ENCODE measurements around the gene HEXIM2.
"Not testable (repeated sequence)": the region's sequence is repeated elsewhere in the genome, so short reads cannot be mapped to it uniquely, and the experiment has no call there.

The HEXIM2 gene

DNA sequence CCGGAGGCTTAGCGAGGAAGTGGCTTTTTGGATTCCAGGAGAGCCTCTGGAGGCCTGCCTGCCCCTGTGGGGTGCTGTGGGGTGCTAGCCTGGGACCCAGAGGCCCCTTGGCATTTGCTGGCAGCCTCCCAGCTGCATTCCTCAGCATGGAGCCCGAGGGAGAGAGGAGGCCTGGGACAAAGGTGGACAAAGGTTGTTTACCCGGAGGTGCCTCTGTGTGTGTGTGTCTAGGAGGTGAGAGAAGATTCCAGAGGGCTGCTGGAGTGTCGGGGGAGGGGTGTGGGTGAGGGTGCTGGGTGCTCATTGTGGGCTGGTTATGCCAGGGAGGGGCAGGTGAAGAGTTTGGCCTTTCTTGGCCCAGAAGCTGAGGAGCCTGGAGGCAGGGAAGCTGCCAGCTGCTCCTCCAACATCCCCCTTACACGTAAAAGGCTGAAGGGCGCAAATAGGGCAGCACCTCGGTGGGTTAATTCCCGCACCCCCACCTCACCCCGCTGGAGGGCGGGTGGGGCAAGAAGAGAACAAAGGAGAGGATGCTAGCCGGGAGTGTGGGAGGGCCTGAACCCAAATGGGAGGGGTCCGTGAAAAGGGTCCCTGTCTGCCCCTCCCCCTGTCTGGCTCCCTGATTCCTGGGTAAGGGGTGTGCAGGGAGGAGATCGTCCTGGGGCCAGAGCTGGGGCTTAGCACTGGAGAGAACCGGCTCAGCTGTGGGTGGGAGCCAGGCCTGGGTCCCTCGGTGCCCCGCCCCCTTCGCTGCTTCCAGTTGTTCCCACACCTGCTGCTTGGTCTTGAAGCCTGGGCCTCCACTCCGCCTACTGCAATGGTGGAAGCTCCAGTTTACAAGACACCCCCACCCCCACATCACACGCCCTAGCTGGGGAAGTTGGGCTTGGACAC lies 9.9 kb downstream of the HEXIM2 start:
- no peak for DNase-seq

DNA sequence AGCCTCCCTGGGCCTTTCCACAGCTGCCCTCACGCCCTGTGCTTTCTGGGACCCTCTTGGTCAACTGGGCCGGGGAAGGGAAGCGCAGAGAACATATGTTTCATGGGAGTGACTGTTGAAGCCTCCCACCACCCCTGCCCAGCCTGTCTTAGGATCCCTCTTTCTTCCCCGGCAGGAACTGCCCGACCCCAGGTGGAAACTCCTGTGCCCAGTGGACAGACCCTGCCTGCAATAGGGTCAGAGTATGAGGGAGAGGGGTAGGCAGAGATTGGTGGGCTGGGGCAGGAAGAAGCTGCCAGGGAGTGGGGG lies 10.5 kb downstream of the HEXIM2 start:
- DNase-seq: no peak

DNA sequence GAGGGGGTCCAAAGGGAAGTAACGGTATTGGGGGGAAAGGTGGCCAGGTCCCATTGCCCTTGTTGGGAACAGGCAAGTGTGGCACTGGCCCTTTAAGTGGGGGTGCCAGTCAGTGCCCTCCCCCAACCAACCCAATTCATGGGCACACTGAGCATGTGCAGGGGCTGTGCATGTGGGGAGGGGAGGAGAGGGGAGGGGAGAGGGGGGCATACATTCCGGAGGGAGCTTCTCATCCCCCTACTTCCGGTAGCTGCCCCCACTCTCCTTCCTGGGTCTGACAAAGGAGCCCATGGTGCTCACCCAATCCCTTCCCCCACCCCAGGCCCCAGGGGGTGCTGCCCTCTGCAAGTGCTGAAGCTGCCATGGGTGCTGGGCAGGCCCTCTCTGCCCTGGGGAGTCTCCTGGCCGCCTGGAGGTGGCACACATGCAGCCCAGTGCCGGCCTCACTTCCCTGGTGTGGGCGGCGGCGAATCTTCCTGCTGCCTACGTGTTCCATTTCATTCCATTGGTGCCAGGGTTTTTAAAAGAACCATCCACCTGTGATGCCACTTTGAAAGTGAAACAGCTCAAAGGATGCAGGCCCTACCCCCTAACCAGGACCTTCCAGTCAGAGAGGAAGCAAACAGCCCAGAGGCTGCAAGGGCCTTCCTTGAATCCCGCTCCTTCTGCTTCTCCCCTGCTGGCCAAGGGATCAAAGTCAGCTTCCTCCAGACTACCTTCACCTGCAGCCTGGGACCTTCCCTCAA lies 11.0 kb downstream of the HEXIM2 start:
- DNase-seq: no peak

DNA sequence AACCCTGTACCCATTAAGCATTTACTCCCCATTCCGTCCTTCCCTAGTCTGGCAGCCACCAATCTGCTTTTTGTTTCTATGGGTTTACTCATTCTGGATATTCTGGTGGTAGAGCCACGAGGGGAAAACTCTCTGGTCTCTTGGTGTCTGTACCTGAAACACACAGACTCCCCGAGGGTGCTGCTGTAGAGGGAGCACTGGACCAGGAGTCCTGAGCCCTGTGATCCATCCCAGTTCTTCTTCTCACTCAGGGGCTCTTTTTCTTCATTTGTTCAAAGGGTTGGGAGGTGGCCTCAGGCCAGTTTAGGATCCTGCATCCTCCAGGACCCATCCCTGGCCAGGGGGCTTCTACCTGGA lies 14.1 kb downstream of the HEXIM2 start:
- DNase-seq: no peak

DNA sequence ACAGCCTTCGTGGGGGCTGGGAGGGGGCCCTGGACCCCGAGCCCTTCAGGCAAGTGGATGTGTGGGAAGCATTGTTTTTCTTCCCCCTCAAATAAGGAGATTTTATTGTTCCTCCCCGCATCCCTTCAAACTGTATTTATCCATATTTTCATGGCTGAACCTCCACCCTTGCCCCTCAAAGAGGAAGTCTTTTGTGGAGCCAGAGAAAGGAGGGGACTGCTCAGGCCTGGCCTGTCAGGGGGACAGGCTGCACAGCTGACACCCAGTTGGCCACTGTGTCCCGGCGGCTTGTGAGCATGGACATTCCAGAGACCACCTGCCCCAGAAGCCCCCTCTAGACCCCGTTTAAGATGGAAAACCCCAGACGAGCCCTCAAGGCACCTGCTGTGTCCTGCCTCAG lies 15.9 kb downstream of the HEXIM2 start:
- no peak for DNase-seq

DNA sequence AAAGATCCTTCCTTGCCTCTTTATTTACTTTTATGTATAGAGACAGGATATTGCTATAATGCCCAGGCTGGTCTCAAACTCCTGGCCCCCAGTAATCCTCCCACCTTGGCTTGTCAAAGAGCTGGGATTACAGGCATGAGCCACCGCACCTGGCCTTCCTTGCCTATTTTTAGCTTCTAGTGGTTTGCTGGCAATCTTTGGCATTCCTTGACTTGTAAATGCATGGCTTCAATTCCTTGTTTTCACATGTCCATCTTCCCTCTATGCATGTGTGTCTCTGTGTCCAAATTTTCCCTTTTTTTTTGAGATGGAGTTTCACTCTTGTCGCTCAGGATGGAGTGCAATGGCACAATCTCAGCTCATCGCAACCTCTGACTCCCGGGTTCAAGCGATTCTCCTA lies 22.5 kb downstream of the HEXIM2 start:
- DNase-seq: no peak

DNA sequence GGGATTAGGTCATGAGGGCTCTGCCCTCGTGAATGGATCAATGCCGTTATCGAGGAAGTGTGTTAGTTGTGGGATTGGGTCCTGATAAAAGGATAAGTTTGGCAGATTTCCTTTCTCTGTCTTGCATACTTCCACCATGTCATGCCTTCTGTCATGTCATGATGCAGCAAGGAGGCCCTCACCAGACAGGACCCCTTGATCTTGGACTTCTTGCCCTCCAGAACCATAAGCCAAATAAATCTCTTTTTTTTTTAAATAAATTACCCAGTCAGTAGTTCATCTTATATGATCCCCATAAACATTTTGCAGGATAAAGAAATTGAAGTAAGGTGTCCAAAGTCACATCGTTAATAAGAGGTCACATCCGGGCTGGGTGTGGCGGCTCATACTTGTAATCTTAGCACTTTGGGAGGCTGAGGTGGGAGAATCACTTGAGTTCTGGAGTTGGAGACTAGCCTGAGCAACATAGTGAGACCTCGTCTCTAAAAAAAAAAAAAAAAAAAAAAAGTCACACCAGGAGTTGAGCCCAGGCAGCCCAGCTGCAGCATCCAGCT lies 25.2 kb downstream of the HEXIM2 start:
- DNase-seq: no peak

DNA sequence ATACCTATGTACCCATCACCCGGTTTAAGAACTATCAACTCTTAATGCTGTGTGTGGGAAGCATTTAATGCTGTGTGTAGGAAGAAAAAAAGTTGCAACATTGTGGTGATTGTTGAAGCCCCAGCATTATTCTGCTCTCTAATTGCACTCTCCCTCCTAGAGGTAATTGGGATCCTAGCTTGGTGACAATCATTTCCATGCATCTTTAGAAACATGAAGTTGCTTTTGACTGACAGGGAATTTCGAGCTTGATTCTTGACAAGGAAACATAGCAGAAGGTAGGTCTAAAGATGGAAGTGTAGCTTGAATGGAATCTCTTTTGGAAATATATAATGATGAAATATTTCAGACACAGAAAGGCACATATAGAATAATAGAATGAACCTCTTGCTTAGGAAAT lies 27.3 kb downstream of the HEXIM2 start:
- no peak for DNase-seq

DNA sequence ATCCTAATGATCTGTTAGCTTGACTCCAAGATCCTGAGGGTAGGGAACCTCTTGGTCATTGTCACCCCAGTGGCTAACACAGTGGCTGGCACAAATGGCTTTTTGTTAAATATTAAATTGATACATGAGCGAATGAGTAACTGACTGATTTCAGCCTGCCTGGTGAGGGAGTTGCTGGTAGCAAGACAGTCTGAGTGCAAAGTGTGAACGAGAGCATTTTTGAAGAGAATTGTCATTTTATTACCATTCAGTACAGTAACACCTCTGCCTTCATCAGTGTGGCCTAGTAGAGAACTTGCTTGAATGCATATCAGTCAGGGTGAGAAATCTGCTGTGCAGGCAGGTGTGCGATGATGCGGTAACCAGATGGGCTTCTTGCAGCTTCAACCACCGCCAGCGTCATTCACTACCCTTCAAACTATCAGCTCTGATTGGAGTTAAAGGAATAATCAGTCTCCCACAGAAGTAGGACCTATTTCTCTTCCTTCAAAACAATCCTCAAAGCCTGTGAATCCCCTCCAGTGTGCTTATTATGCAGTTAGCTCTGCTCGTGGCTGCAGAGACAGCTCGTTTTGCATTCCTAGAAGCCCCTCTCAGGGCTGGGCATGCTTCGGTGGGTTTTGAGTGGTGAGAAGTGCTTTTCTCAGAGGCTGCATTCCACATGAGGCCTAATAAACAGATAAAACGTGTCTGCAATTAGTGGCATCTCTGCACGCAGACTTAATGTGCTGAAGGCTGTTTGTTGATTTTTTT lies 29.0 kb downstream of the HEXIM2 start:
- DNase-seq: no peak

DNA sequence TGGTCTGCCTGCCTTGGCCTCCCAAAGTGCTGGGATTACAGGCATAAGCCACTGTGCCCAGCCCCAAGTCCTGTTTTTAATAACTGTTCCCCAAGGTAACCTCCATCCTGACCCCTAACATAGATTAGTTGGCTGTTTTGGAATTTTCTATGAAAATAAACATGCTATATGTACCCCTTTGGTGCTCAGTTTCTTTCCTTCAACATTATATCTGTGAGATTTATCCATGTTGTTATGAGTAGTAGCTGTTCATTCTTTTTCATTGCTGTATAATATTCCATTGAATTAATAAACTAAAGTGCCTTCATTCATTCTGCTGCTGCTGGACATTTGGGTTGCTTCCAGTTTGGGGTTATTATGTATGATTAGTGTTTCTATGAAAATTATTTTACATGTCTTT lies 33.7 kb downstream of the HEXIM2 start:
- DNase-seq: no peak

DNA sequence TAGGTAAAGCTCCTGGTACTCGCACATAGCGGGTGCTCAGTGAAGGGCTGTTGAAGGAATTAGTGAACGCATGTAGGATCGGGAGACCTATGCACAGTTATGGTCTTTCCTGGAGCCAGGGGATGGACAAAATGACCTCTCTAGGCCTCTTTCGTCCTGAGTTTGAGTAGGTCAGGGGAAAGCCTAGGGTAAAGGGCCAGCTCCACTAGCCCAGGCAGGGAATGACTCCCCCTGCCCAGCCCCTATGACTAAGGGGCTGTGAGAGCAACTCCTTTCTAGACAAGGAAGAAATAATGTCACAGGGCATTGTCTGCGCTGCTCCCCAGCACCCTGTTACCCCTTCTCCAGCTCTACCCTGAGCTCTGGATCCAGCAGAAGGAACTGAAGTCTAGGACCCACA lies 35.4 kb downstream of the HEXIM2 start:
- no peak for DNase-seq

DNA sequence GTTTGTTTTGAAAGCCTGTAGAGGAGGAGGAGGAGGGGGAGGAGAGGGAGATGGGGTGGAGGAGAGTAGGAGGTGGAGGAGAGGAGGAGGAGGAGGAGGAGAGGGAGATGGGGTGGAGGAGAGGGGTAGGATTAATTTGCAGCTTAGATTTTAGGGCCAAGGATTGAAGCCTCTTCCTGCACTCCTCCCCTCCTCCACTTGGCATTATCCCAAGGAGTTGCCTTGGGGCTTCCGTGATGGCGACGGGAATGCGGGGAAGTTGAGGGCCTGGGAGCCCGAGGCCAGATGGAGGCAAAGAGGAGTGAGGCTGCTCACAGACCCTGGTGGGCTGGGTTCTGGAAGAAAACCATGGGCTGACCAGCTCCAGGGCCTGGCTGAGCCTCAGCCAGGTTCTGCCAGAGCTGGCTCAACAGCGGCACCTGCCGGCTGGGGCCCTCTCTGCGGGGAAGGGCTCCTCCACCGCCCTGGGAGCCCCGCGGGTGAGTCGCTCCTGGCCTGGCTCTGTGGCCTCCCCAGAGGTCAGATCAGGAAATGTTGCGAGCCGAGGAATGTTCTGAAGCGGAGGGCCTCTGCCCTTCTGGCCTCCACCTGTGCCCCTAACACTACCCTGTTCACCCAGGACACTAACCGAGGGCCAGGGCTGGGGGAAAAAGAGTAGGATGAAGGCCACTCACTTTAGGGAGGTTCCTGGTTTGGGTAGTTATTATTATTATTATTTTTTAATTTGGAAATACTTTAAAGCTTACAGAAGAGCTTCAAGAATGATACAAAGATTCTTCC lies 36.1 kb downstream of the HEXIM2 start:
- DNase-seq: peak; percentile 75

DNA sequence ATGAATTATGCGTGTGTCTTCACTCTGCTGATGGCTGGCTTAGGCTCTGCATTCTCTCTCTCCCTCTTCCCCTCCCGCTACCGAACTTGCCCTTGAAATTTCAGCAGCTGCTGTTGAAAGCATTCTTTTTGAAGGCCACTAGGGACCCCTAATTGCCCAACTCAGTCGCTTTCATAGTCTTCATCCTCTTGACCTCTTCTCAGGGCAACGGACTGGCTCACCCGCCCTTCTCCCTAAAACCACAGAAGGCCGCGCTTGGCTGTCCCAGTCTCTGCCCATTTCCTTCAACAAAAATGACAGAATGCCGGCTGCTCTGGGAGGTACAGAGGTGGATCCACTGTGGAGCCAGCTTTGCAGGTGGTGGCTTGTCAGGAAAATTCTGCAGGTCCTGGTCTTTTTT lies 39.0 kb downstream of the HEXIM2 start:
- DNase-seq: no peak

DNA sequence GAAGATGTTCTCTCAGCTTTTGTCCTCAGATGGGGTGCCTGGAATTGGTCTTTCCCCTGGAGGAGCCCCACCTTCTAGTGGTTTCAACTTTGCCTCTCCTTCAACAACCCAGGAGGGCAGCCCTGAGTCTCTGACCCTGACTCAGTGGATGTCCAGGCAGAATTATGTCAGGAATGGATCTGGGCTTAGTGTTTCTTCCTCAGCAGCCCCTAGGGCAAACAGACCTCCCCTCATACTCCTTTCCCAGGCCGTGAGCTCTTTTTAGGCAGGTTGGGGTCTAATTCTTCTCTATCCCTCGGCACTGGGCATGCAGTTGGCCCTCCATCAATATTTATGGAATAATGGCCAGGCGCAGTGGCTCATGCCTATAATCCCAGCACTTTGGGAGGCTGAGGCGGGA lies 39.8 kb downstream of the HEXIM2 start:
- no peak for DNase-seq

DNA sequence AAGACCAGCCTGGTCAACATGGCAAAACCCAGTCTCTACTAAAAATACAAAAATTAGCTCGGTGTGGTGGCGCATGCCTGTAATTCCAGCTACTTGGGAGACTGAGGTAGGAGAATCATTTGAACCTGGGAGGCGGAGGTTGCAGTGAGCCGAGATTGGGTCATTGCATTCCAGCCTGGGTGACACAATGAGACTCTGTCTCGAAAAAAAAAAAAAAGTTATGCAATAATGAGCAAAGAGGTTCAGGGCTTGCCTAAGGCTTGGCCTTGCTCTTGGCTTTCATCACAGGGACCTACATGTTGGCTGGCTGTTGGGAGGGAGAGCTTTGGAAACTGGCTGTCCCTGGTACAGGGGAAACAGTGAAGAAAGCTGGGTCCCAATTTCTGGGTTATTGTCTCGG lies 40.2 kb downstream of the HEXIM2 start:
- DNase-seq: not testable (repeated sequence)

DNA sequence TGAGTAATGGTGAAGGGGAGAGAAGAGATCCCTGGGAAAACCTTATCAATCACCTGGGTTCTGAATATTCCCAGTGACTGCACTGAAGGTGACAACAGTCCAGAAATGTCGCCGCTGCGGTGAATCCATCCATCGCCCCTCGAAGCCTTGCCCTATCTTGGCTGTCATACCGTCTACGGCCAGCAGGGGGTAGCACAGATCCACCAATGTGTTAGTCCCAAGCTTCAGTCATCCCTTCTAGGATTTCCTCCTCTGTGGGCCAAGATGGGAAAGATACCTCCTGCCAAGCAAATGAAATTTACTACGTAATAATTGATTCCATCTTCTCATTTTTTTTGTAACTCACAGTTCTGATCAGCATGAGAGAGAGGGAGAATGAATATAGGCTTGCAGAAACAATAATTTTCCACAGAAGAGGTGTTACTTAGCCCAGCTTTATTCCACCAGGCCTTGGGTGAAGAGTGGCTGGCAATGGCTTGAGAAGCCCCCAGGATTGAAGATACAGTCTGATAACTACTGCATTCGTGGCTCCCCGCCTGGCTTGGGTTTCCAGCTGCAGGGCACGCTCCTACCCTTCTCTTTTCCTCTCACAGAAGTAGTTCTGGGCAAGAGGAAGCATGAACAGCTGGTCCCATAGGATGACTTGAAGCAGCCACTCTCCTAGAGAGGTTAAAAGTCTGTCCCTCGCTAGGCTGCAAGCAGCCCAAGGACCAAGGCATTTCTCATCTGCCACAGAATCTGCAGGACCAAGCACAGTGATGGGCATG lies 57.4 kb downstream of the HEXIM2 start:
- DNase-seq: peak; percentile 78
